GM18519 (cell line): Measurements from ENCODE around the gene CACNA1A.
"Not testable (repeated sequence)": the region's sequence is repeated elsewhere in the genome, so short reads cannot be mapped to it uniquely, and the experiment has no call there.

ENCODE experiments used
- ATAC-seq: cut with Tn5 transposase; IDR thresholded peaks from one replicate; pipeline ENCODE4 v1.9.1; 2021; ENCODE audit warnings: mild to moderate bottlenecking, moderate library complexity; ENCODE audit not compliant: unreplicated experiment, low FRiP score

CACNA1A gene

DNA sequence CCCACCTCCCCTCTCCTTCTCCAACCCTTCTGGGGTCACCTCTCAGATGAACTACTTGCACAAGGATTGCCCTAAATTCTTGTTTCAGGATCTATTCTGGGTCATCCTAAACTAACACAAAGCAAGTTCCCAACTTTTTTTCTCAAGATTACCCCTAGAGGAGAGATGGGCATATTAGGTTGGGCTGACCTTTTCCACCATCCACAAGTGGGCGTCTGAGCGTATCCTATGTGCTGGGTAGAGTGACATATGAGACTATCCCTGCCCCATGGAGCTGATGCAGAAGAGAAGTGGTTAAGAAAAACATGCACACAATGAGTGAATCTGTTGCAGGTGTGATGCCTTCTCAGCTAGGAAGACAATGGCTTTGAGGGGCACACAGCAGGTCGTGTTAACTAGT is 132.7 kb downstream of the CACNA1A start:
- no peak for ATAC-seq

DNA sequence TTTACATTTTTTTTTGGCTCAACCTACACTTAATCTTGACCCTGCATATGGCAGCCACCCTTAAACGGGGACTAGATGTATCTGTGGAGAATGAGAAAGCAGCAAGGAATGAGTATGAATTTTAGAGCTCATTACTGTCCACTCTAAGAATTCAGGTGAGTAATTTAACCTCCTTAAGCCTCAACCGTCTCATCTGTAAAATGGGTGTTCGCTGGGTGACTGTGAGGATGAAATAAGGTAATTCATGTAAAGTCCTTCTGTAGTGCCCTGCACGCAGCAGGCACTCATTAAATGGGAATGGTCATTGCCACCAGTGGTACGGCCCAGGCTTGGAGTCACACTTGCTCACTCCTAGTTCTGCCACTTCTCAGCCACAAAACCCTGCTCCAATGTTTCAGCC is 135.3 kb downstream of the CACNA1A start:
- no peak for ATAC-seq

DNA sequence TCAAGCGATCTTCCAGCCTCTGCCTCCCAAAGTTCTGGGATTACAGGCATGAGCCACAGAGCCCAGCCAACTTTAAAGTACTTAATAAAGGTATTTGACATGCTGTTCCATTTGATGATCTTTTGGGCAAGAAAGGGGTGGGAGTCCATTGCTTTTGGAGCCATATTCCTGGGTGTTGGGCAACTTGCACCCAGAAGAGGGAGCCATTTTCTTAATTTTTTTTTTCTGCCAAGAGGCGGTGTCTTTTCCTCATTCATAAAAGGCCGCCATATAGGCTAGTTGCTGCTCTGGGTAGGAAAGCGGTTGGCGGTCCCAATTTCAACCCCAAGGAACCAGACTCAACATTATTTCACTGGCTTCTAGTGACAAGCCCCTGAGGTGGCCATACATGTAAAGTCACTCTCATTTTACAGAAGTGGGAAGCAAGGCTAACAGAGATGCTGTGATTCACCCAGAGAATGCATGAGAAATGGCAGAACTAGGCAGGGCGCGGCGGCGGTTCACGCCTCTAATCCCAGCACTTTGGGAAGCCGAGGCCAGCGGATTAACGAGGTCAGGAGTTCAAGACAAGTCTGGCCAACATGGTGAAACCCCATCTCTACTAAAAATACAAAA is 139.6 kb downstream of the CACNA1A start:
- ATAC-seq, result no peak

DNA sequence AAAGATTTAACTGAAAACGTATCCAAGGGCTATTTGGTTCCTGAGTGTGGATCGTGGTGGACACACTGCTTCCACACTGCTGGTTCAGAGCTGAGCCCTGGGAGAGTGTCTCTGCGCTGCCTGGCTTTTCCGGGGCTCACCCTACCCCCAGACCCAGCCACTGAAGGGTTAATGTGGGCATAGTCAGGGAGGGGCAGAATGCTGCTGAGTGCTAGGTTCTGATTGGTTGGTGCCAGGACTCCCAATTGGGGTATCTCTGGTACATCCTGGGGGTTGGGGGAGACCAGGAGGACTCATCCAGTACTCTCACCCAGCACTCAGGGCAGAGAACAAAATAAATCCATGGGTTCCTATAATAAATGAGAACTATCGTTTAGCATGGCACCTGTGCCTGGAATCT is 142.3 kb downstream of the CACNA1A start:
- no peak for ATAC-seq

DNA sequence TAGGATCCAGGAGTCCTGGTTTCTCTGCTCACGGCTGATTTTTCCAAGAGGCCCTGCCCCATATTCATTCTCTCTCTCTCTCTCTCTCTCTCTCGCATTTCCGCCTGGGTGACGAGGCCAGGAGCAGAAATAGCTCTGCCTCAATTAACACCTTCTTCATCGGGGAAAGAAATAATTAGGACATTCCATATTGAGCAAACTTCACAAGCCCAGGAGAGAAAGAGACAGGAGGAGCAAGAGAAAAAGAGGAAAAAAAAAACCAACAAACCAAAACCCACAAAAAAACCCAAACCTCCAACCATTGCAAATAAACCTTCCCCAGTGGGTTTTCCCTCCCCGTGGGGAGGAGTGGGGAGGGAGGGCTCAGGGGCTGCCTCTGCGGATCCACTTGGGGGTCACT is 143.0 kb downstream of the CACNA1A start:
- no peak for ATAC-seq

DNA sequence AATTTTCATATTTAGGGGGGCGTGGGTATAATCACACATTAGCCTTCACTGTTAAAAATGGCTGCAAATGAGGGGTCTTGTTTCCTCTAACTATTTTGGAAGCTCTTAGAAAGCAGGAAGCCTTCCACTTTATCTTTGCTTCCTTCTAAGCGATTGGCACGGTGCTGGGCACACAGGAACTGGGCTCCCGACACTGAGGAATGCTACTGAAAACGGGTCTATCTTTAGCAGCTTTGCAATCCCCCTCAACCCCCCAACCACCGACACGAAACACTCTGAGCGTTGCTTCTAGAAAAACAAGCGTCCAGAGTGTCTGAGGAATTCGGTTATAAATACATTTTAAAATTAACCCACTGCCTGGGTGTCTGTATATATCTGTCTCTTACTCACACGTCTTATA is 143.6 kb downstream of the CACNA1A start:
- ATAC-seq, result no peak

DNA sequence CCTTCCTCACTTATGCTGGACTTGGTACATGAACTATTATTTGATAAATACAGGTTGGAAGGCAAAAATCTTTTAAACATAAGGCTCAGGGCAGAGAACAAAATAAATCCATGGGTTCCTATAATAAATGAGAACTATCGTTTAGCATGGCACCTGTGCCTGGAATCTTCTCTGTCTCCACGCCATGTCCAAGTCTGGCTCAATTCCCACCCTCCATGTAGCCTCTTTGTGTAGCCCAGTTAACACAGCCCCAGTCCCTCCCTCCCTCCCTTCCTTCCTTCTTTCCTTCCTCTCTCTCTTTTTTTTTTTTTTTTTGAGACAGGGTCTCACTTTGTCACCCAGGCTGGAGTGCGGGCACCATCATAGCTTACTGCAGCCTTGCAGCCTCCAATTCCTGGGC is 144.6 kb downstream of the CACNA1A start:
- ATAC-seq, result not testable (repeated sequence)

DNA sequence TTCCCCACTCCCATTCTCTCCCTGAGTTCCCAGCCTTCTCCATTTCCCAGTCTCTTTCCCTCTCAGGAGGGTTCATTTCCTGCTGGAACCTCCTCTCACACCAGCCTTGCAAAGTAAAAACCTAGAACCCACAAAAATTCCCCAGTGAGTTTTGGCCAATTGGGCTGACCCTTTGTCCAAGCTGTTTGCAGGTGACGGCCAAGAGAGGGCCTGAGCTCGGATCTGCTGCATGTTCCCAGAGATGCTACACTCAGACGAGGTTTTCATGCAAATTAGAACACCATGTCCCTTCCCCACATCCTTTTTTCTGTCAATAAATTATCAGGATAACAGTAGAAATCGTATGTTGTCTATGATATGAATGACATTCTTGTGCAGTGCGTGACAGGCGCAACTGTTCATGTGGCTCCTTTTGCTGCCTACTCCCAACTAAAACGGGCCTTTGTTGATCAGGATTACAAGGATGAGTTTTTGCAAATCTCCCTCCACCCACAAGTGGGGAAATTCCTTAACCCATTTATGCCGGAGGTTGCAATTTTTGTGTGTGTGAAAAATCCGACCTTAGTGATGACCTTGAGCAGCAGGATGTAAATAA is 149.5 kb downstream of the CACNA1A start:
- ATAC-seq, result no peak

DNA sequence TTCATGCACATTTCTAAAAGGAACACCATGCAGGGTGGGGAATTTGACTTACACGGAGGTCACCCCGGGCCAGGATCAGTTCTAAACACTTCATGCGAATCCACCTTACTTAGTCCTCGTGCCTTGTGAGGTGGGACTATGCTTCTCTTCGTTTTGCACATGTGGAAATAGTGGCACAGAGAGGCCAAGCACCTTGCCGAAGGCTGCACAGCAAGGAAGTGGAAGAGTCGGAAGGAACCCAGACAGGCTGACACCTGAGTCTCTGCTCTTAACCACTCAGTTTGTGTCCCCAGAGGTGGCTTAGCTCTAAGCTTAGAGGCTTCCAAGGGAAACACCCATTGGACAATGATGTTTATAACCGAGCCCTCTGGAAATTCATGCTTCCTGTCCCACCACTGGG is 150.1 kb downstream of the CACNA1A start:
- no peak for ATAC-seq

DNA sequence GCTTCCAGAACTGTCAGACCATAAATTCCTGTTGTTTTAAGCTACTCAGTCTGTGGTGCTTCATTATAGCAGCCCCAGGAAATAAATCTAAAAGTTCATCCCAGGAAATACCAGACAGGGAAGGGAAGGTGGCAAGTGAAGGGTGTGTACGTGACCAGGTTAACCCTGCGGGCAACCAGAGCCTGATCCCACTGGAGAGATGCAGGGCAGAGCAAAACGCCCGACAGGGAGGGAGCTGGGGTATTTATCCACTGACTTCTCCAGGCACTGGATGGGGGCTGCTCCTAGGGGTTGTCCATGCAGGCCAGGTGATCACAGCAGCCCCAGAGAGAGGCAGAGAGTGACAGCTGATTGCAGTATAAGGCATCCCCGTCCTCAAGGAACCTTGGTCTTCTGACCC is 150.9 kb downstream of the CACNA1A start:
- no peak for ATAC-seq

DNA sequence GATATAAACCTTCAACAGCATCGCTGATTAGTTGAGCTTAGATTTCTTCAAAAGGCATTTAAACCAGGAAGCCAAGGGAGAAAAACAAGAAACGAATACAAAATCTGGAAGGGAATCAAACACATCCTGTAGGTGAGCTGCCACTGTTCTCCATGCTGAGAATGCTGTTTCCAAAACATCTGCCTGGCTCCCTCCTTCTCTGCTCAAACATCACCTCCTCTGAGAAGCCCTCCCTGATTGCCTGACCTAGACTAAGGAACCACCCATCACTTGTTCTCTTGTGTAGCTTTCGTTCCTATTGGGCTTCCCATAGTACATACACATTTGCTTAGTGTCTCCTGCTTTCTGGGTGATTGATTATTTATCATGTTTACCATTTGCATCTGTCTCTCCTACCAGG is 152.7 kb downstream of the CACNA1A start:
- ATAC-seq, result no peak

DNA sequence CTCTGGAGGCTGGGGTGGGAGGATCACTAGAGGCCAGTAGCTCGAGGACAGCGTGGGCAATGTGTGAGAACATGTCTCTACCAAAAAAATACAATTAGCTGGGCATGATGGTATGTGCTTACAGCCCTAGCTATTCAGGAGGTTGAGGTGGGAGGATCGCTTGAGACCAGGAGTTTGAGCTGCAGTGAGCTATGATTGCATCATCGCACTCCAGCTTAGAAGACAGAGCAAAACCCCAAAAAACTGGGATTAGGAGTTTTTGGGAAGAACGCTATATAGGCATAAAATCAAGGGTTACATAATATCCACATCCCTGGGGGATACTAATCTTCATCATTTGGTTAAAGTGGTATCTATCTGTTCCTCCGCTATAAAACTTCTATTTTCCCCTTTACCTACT is 155.5 kb downstream of the CACNA1A start:
- ATAC-seq, result no peak

DNA sequence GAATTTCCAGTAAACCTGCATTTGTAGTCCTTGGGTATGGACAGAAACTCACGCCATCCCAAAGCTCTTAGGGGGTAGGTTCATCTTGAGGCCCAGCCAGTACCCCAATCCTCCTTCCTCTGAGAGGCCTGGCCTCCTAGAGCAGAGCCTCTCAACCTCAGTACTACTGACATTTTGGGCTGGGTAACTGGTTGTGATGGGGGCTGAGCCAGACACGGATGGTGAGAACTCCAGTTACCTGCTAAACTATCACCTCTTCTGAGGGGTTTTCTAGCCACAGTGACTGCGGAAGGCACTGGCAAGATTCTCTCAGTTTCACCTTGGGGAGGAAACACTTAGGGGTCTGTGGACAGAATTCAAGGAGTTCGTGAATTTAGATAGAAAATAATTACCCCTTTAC is 156.2 kb downstream of the CACNA1A start:
- ATAC-seq, result no peak

DNA sequence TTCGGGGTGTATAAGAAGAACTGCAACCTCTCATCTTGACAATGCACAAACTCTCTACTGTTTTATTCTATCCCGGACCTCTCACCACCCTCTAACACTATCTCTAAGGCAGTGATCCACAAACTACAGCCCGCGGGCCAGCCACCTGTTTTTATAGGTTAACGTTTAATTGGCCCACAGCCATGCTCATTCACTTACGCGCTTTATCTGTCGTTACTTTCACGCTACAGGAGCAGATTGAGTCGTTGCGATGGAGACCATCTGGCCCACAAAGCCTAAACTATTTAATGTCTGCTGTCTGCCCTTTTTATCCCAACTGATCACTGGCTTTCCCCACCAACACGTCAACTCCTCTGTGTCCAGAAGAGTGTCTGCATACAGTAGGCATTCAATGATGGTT is 158.9 kb downstream of the CACNA1A start:
- no peak for ATAC-seq

DNA sequence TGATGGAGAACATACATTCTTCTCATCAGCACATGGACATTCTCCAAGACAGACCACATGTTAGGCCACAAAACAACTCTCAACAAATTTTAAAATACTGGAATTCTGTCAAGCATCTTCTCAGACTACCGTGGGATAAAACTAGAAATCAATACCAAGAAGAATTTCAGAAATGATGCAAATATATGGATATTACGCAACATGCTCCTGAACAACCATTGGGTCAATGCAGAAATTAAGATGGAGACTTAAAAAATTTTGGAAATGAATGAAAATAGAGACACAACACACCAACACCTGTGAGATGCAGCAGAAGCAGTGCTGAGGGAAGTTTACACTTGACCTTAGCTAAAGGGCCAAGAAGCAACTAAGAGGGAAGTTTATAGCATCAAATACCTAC is 162.8 kb downstream of the CACNA1A start:
- ATAC-seq, result no peak

DNA sequence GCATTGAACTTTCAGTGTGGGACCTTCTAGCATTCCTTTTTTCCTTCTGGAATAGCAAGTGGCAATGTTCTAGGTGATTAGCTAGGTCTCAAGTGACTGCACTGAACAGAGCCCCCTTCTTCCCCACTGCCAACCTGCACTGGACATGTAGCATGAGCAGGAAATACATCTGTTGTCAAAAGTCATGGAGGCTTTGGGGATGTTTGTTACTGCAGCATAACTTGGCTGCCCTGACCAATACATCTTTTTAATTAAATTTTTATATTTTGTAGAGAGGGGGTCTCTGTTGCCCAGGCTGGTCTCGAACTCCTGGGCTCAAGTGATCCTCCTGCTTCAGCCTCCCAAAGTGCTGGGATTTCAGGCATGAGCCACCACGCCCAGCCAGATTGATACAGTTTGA is 163.6 kb downstream of the CACNA1A start:
- no peak for ATAC-seq

DNA sequence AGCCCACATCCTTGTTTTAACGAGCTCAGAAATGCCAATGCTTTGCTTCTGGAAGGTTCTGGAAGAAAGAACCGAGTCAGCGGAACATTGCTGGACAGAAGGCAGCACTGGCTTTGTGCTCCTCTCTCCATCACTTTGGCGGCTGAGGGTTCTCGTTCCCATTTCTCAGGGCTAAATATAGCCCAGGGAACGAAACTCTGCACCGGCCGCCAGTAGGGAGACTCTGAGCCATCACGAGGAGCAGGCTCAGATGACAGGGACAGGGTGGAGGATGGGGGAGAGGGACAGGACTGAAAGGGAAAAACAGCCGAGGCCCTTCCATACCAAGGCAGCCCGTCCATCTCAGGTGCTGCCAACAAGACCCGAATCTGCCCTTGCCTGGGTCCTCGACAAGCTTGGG is 166.4 kb downstream of the CACNA1A start:
- no peak for ATAC-seq

DNA sequence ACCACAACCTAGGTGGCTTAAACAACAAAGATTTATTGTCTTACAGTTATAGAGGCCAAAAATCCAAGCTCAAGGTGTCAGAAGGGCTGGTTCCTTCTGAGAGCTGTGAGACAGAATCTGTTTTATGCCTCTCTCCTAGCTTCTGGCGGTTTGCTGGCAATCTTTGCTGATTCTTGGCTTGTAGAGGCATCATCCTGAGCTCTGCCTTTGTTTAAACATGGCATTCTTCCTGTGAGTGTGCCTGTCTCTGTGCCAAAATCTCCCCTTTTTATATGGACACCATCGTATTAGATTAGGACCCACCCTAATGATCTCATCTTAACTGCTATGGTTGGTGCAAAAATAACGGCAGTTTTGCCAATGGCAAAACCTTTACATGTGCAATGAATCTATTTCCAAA is 169.1 kb downstream of the CACNA1A start:
- ATAC-seq, result no peak

DNA sequence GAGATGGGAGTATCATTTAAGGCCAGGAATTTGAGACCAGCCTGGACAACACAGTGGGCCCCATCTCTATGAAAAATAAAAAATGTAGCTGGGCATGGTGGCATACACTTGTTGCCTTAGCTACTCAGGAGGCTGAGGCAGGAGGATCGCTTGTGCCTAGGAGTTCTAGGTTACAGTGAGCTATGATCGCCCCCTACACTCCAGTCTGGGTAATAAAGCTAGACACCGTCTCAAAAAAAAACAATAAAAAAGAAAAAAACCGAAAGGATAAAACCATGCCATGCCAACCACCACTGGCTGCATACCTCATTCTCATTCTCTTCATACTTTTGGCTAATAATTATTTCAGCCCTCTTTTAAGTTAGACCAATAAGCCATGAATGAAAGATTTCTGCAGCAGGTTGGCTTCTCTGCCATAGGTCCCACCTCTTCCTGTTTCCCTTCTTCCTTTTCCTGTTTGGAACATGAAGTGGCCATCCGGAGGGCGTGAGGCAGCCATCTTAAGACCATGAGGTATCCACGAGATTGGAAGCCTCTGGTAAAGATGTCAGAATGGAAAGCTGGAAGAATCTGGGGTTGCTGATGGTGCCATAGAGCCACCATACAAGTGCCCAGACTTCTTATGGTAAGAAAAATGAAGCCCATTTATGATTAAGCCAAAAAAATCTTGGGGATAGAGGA is 171.3 kb downstream of the CACNA1A start:
- no peak for ATAC-seq

DNA sequence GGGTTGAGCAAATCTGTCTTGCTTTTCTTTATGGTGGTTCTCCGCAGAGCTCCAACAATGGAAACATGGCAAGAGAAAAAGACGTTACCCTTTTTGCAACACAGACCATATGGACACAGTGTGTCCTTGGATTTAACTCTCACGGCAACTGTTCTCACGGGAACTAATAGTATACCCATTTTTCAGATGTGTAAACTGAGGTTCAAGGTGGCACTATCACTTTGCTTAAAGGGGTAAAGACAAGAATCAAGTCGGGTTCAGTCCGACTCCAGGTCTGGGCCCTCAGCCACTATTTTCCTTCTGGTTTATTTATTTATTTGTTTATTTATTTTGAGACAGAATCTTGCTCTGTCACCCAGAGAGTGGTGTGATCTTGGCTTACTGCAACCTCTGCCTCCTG is 176.0 kb downstream of the CACNA1A start:
- no peak for ATAC-seq

DNA sequence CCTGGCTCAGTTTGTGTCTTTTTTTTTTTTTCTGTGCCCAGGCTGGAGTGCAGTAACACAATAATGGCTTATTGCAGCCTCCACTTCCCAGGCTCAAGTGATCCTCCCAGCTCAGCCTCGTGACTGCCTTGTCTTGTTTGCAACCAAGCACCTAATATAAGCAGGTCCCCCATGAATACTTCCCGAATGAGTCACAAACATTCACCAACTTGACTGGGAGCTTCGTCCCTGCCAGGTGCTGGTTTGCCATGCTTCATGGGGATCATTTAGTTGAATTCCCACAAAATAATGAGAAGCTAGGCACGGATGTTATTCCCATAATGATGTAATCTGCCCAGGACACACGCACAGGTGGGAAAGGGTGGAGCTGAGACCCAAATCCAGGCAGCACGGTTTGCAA is 176.5 kb downstream of the CACNA1A start:
- no peak for ATAC-seq

DNA sequence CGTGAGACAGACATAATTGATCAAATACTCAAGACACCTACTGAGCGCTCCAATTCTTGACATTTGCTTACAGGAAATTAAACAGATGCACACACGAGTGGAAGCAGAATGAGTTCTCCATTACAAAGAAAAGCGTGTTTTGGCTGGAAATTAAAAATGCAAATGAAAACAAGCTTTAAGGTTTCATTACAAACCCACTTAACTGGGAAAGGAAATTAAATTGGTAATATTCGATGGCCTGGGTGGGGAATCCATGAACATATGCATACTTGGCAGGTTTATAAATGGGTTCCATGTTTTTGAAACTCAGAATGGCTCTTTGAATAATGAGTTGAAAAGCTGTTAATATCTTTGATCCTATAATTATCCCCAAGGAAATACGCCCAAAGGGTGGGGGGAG is 178.0 kb downstream of the CACNA1A start:
- no peak for ATAC-seq
